ENCODE measurements around the gene RBMS1. TPM values are rescaled to one million over a fixed set of nuclear protein-coding genes. Genes with fewer than 3 reads are reported as not detected.

RBMS1 gene
- total and polyA plus RNA-seq, 7 donors: 8.4 to 43.2 (median 24.1) TPM

GRCh38 chr2:160431441-160431840, 62.2 kb downstream of the RBMS1 start:
- Histone ChIP-seq H3K4me3 (no peak overlapping the region), H3K27ac (no peak overlapping the region), H3K9me3 (peaks cover 5% of the 10 kb centered on the region), H3K36me3 (ENCODE audit: insufficient read depth in 1 of 2, low read depth in 1 of 2) (no peaks in the 10 kb centered on the region), H3K4me1 (peaks cover 25% of the 10 kb centered on the region), H3K27me3 (ENCODE audit: insufficient read depth in 3 of 3, low read length in 2 of 3) (no peaks in the 10 kb centered on the region)
- no peak for TF ChIP-seq CTCF (IDR thresholded peaks at IDR 0.05)
- intact Hi-C loops (cut with DNase I): loop anchor here in 1 of 2 donors (5.0 kb wide), 1 partner anchor 56 kb away; no protein-coding TSS in a partner anchor
- no peak for DNase-seq
- ATAC-seq: no peak
- 97 to 98% (median 97%) methylated on average over 1 of the region's 1 CpG for WGBS, 3 donors

- Histone ChIP-seq H3K36me3 (ENCODE audit: insufficient read depth in 1 of 2, low read depth in 1 of 2) (no peaks in the 10 kb centered on the region), H3K4me1 (peaks cover 38% of the 10 kb centered on the region), H3K27ac (no peak overlapping the region), H3K4me3 (no peak overlapping the region), H3K9me3 (peaks cover 5% of the 10 kb centered on the region), H3K27me3 (ENCODE audit: insufficient read depth in 3 of 3, low read length in 2 of 3) (no peaks in the 10 kb centered on the region)
- no peak for TF ChIP-seq CTCF (IDR thresholded peaks at IDR 0.05)
- ATAC-seq: no peak
- no peak for DNase-seq
- intact Hi-C loops (cut with DNase I): loop anchor here in 1 of 2 donors (5.0 kb wide), 1 partner anchor 57 kb away; no protein-coding TSS in a partner anchor
Measured at GRCh38 chr2:160430001-160430344, 63.6 kb downstream of the RBMS1 start.

GRCh38 chr2:160429248-160430000, 64.2 kb downstream of the RBMS1 start:
- Histone ChIP-seq H3K9me3 (peaks cover 5% of the 10 kb centered on the region), H3K4me1 (peaks cover 38% of the 10 kb centered on the region), H3K36me3 (ENCODE audit: insufficient read depth in 1 of 2, low read depth in 1 of 2) (no peaks in the 10 kb centered on the region), H3K27ac (peak overlapping the region; percentile 61), H3K27me3 (ENCODE audit: insufficient read depth in 3 of 3, low read length in 2 of 3) (no peaks in the 10 kb centered on the region), H3K4me3 (no peak overlapping the region)
- DNase-seq (no peak), ATAC-seq (peak in 3 of 4 donors; percentile 31 to 66 (median 35))
- TF ChIP-seq CTCF (IDR thresholded peaks at IDR 0.05): peak; percentile 65
- intact Hi-C loops (cut with DNase I): loop anchor here in 1 of 2 donors (10.0 kb wide), 1 partner anchor 545 kb away; no protein-coding TSS in a partner anchor
- 12 to 42% (median 15%) methylated on average over 1 of the region's 1 CpG for WGBS, 3 donors

- intact Hi-C loops (cut with DNase I): loop anchor here in 1 of 2 donors (10.0 kb wide), 1 partner anchor 546 kb away; no protein-coding TSS in a partner anchor
- 37 to 62% (median 52%) methylated on average over 4 of the region's 4 CpGs for WGBS, 3 donors
- no peaks in the 10 kb centered on the region for H3K36me3 ChIP-seq (ENCODE audit: insufficient read depth in 1 of 2, low read depth in 1 of 2)
Measured at GRCh38 chr2:160428405-160428763, 65.2 kb downstream of the RBMS1 start.

More at GRCh38 chr2:160428405-160428763, 65.2 kb downstream of the RBMS1 start:
- Histone ChIP-seq H3K4me3 (peak overlapping the region; percentile 39), H3K27me3 (ENCODE audit: insufficient read depth in 3 of 3, low read length in 2 of 3) (no peaks in the 10 kb centered on the region), H3K9me3 (peaks cover 5% of the 10 kb centered on the region), H3K4me1 (peaks cover 38% of the 10 kb centered on the region), H3K27ac (peak overlapping the region; percentile 61)
- no peak for DNase-seq
- ATAC-seq: no peak
- no peak for TF ChIP-seq CTCF (IDR thresholded peaks at IDR 0.05)
